Glomerular endothelial cell (primary cell): Measurements from ENCODE around the gene PRSS36. TPM values are rescaled to one million over a fixed set of nuclear protein-coding genes. Genes with fewer than 3 reads are reported as not detected.
"Not testable (repeated sequence)": the region's sequence is repeated elsewhere in the genome, so short reads cannot be mapped to it uniquely, and the experiment has no call there.

ENCODE experiments used
- DNase-seq: peaks from one replicate; pipeline ENCODE4 v3.0.0-alpha.2; 2011; ENCODE audit warnings: low read depth, low spot score; ENCODE audit errors: extremely low read depth
- total RNA-seq: library from RNA; depleted of rRNA; stranded (reverse); fragments of >200 nt; gene quantifications from 2 replicates; pipeline ENCODE4 v1.2.3, GENCODE V29; 2015

The PRSS36 gene
- total RNA-seq, 1 donor from 2014 or later, result not detected

GRCh38 chr16:31142109-31143010 lies 7.5 kb downstream of the PRSS36 start:
- peak; percentile 78 for DNase-seq

DNA sequence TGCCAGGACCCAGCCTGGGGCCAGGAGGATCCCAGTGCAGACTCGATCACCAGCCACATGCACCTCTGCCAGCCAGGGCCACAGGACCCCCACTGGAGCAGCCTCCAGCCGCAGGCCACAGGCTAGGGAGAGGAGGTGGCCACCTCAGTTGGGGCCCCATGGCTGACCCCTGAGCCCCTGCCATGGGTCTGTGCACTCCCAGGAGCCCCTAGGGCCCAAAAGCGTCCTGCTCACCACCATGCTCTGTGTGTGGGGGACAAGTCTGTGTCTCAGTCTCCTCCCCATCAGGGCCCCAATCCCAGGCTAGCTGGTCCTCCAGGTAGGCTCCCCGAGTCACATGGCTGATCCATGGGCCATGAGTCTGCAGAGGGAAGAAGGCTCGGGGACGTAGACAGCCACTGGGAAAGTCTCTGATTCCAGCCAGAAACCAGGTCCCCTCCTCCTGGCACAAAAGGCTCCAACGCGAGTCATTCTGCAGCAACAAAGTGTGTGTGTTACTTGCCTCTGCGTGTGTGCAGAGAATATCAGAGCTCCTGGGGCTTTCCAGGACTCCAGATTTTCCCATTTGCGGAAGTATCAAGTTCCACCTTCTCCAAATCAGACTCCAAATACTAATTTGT lies 8.3 kb downstream of the PRSS36 start:
- DNase-seq, result peak; percentile 10

DNA sequence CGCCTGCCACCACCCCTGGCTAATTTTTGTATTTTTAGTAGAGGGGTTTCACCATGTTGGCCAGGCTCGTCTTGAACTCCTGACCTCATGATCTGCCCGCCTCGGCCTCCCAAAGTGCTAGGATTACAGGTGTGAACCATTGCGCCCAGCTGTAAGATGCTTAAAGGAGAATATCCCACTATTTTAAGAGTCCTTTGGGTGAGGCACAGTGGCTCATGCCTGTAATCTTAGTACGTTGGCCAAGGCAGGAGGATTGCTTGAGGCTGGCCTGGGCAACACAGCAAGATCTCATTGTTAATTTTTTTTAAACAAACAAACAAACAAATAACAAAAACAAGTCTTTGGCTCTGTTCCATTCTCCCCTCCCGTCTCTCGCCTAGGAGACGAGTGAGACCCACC lies 8.8 kb downstream of the PRSS36 start:
- DNase-seq, result not testable (repeated sequence)

GRCh38 chr16:31138621-31139578 lies 11.0 kb downstream of the PRSS36 start:
- DNase-seq, result peak; percentile 12

GRCh38 chr16:31136822-31137499 lies 12.9 kb downstream of the PRSS36 start:
- DNase-seq, result not testable (repeated sequence)

DNA sequence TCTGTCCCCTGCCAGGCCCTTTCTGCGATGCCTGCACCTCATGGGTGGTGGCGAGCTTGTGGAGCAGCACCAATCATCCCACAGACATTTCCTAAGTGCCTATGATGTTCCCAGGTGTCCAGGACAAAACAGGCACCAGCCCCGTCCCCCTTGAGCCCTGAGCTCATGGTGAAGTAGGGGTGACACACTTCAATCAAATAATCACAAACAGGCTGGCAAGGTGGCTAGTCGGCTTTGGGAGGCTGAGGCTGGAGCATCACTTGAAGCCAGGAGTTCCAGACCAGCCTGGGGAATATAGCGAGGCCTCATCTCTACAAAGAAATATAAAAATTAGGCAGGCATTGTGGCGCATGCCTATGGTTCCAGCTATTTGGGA lies 13.6 kb downstream of the PRSS36 start:
- DNase-seq, result no peak

- no peak for DNase-seq
Measured at GRCh38 chr16:31135535-31136286, 14.2 kb downstream of the PRSS36 start, which contains the start of gene PRSS8. PRSS8 (minus strand) TSS chr16:31135727; CDS start chr16:31135498, 229 bp downstream.

DNA sequence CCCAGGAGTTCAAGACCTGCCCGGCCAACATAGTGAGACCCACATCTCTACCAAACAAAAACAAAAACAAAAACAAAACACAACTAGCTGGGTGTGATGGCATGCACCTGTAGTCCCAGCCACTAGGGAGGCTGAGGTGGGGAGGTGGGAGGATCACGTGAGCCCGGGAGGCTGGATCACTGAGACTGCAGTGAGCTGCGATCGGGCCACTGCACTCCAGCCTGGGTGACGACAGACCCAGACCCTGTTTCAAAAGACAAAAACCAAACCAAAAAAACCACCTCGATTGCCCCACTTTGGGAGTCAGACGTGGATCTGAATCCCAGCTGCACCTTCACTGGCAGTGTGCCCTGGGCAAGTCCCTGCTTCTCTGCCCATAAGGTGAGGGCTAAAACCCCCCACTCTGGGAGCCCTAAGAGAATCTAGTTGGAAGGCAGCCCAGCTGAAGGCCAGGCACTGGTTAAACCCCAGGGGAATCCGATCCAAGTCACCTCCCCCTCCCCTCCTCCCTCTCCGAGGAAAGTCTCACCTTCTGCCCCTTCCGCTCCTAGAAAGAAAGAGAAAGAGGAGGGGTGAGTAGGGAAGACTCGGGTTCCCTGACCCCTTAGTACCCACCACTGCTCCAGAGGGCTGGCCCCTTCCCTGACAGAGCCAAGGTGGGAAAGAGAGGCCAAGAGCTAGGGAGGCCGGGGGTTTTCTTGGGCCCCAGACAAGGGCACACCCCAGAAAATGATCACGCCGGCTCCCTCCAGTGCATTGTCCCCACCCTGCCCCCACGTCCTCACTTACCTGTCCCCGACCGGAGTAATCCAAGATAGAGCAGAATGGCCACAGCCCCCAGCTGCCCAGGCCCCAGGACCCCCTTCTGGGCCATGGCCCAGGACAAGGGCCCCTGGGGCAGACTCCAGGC lies 15.0 kb downstream of the PRSS36 start:
- no peak for DNase-seq

DNA sequence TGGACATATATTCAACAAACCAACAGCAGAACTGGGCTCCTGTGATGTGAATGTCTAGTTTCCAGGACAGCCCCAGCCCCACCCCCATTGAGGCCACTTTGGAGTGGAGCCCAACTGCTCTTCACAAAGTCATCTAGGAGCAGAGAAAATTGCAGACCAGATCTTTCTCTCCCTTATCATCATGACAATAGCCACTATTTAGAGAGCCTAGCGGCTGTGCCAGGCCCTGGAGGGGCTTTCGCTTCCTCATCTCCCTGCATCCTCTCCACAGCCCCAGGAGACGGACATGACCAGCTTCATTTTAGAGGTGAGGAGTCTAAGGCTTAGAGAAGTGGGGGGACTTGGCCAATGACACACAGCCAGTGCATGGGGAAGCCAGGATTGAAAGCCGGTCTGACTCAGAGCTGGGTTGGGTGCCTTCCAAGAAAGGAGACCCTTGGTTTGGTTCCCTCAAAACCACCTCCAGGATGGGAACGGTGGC lies 15.7 kb downstream of the PRSS36 start:
- no peak for DNase-seq

GRCh38 chr16:31133046-31133501 lies 16.8 kb downstream of the PRSS36 start:
- no peak for DNase-seq

DNA sequence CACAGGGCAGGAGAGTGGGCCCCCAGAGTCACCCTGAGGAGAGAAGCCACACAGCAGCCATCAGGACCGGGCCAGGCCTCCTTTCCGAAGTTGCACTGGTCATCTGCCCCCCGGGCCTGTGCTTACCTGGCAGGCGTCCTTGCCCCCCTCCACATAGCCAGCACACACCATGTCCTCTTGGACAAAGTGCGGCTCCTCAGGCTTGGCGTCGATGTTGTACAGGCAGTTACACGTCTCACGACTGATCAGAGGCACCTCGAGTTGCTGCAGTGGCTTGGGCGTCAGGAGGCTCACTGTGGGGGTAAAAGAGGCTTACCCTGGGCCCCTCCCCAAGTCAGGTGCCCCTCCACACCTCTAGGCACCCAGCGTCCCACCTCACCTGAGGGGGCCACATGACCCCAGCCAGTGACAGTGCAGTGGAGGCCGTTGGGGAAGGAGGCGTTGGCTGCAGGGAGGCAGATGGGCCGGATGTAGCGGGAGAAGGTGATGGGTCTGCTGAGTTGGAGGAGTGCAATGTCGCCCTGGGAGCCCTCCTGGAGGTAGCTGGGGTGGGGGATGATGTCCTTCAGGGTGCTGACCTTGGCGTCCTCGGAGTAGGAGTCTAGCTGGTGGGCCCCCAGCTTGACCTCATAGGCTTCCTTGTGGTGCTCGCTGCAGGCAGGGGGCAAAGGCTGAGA lies 17.4 kb downstream of the PRSS36 start:
- no peak for DNase-seq

DNA sequence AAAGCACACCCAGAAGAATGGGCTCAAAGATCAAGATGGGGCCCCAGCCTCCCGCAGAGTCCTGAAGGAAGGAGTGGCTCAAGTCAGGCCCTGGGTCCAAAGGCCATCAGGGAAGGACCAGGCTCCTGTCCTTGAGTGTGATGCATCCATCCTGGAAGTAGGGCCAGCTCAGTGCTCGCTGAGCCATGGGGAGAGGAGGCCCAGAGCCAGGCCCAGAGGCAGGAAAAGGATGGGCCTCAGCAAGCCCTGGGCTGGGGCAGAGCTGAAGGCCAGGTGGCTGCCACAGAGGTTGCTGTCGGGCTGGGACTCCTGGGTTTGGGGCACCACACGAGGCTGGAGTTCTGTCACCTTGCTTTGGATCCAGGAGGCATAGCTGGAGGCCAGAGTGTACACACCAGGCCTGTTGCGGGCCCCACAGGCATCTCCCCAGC lies 18.0 kb downstream of the PRSS36 start:
- DNase-seq, result no peak

GRCh38 chr16:31131416-31131815 lies 18.4 kb downstream of the PRSS36 start:
- DNase-seq, result no peak

DNA sequence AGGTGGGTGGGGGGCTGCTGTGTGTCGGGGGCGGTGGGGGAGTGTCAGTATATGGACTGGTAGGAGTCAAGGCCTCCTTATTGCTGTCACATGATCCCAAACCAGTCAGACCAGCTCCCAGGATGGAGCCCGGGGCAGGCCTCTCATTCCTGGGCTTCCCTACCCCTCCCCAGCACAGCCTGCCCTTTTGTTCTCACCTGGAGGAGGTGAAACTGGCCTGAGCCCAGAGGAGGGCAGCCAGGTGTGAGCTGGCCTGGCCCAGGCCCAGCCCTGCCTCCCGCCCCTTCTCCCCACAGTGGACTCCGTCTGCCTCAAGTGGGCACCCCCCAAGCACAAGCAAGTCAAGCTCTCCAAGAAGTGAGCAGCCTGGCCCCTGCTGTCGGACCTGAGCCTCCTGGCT lies 19.0 kb downstream of the PRSS36 start:
- no peak for DNase-seq

- DNase-seq, result no peak
Measured at GRCh38 chr16:31130336-31130891, 19.5 kb downstream of the PRSS36 start.

GRCh38 chr16:31129568-31130335 lies 20.1 kb downstream of the PRSS36 start:
- DNase-seq, result no peak
